Bronchial epithelial cell (primary cell): ENCODE data around the gene CREB5. TPM values are rescaled to one million over a fixed set of nuclear protein-coding genes. Genes with fewer than 3 reads are reported as not detected.

ENCODE experiments used
- DNase-seq: peaks from one replicate; pipeline ENCODE4 v3.0.0-alpha.2; 2010; ENCODE audit warnings: low read depth
- FAIRE-seq: peaks from 2 replicates; lab custom pipeline; 2011; peaks lifted over from hg19 to GRCh38; lab: Jason Lieb, UNC
- H3K27me3 ChIP-seq: 2 replicates; pipeline ENCODE4 v1.5.1; 2011; ENCODE audit warnings: low read length; ENCODE audit not compliant: control insufficient read depth, insufficient read depth
- H3K36me3 ChIP-seq: 2 replicates; pipeline ENCODE4 v1.5.1; 2011; ENCODE audit warnings: low read length; ENCODE audit not compliant: control insufficient read depth, insufficient read depth
- H3K4me3 ChIP-seq: 2 replicates; pipeline ENCODE4 v1.5.1; 2011; ENCODE audit warnings: mild to moderate bottlenecking, low read depth, low read length, control low read depth
- total RNA-seq: library from RNA; depleted of rRNA; stranded (reverse); fragments of >200 nt; gene quantifications from 2 replicates; pipeline ENCODE4 v1.2.1, GENCODE V29; 2014
- TF ChIP-seq, protein P1 (sequence below): IDR thresholded peaks from 2 replicates; pipeline ENCODE4 v1.5.1; 2011; ENCODE audit warnings: mild to moderate bottlenecking, moderate library complexity, low read length, control low read depth, inconsistent platforms; ENCODE audit not compliant: insufficient read depth, severe bottlenecking

CREB5 gene, protein sequence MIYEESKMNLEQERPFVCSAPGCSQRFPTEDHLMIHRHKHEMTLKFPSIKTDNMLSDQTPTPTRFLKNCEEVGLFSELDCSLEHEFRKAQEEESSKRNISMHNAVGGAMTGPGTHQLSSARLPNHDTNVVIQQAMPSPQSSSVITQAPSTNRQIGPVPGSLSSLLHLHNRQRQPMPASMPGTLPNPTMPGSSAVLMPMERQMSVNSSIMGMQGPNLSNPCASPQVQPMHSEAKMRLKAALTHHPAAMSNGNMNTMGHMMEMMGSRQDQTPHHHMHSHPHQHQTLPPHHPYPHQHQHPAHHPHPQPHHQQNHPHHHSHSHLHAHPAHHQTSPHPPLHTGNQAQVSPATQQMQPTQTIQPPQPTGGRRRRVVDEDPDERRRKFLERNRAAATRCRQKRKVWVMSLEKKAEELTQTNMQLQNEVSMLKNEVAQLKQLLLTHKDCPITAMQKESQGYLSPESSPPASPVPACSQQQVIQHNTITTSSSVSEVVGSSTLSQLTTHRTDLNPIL
- total RNA-seq: 2.1 and 7.3 TPM in 2 replicates

DNA sequence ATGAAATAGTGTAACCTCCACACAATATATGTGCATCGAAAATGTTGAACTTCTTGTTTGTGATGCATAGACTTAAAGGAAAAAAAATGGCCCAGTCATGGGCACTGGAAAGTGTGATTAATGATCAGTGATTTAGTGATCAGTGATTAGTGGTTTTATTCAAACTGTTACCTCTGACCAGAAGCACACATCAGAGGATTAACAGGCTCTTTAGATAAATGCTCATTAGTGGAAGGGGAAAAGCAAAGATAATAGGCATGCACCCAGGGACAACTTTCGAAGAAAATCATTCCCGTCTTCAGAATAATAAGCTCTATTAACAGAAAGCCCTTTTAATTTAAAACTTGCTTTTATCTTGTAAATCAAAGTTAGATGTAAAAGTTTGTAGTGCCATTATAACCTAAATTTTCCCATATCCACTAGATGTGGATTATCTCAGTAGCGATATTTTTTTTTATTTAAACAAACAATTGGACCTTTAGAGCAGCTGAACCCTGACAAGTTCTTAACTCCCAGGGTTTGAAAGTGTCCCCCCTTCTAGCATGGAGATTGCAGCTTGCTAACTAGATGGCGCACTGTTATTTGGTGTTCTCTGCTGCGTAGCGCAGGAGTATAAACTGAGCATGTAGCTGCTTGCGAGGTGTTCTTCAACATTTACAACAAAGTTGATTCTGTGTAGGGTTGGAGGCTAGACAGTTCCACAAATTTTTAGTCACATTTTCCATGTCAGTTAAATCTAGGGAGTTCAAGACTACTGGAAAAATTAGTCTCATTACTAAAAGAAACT, at the start of gene CREB5:
TSS of gene CREB5 (plus strand) at position 643 of the 787 bp plus-strand sequence. CDS start 397 bp downstream, outside the sequence.
- DNase-seq: peak; percentile 49
- Histone ChIP-seq H3K36me3 (no peaks in the 10 kb centered on the region), H3K27me3 (no peaks in the 10 kb centered on the region), H3K4me3 (no peak within 1 kb of the TSS)
- FAIRE-seq: no peak
- TF ChIP-seq, protein P1, sequence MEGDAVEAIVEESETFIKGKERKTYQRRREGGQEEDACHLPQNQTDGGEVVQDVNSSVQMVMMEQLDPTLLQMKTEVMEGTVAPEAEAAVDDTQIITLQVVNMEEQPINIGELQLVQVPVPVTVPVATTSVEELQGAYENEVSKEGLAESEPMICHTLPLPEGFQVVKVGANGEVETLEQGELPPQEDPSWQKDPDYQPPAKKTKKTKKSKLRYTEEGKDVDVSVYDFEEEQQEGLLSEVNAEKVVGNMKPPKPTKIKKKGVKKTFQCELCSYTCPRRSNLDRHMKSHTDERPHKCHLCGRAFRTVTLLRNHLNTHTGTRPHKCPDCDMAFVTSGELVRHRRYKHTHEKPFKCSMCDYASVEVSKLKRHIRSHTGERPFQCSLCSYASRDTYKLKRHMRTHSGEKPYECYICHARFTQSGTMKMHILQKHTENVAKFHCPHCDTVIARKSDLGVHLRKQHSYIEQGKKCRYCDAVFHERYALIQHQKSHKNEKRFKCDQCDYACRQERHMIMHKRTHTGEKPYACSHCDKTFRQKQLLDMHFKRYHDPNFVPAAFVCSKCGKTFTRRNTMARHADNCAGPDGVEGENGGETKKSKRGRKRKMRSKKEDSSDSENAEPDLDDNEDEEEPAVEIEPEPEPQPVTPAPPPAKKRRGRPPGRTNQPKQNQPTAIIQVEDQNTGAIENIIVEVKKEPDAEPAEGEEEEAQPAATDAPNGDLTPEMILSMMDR: peak; percentile 14

DNA sequence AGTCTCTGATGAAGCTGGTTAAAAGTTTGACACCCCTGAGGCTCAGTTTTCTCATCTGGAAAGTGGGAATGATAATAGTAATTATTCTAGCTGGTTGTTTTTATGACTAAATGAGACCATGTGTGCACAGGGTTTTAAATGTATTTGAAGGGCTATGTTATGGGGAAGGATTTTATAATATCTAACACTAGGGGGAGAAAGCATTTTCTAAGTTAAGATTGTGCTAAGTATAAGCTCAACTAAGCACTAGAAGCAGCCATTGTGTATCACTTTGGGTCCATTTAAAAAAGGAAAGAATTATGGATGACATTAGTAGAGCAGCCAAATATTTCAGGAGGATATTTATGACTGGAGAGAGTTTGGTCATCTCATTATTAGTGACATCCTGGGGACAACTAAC, 49.5 kb upstream of the CREB5 start:
- H3K27me3 ChIP-seq: no peaks in the 10 kb centered on the region
- peak; percentile 13 for DNase-seq
- FAIRE-seq: no peak
- no peaks in the 10 kb centered on the region for H3K36me3 ChIP-seq
- no peak overlapping the region for H3K4me3 ChIP-seq
- TF ChIP-seq, protein P1: no peak

DNA sequence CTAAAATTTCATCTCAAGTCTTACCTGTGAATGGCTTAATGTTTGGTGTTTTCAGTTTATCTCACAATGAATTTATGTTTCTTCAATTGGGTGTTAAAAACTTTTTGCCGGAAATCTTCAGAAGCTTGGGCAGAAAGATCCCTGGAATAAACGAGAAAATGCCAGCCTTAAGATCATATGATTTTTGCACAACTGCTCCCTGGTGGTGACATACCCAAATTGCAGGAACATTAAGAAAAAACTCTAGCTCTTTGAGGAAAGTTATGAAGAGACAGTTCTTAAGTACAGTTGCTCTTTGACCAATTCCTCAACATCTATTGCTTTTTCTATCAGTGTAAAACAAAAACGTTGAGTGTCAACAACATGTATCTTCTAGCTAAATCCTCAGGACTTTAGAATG, 48.2 kb upstream of the CREB5 start:
- FAIRE-seq: no peak

DNA sequence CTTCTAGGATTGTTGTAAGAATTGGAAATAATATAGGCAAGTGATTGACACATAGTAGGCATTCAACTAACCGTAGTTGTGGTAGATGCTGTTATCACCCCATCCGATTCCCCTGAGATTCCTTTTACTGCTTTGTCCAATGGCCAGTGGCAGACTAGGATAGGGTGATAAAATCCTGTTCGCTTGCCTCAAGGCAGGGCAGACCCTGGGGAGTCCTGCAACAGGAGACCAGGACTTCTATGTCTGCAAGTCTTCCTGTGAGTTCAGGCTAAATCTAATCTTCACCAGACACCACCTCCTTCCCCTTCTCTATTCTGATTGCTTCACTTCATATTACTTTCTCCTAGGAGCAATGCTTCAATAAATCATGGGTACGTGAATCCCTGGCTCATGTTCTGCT, 42.8 kb upstream of the CREB5 start:
- Histone ChIP-seq H3K27me3 (no peaks in the 10 kb centered on the region), H3K36me3 (no peaks in the 10 kb centered on the region), H3K4me3 (no peak overlapping the region)
- TF ChIP-seq, protein P1: no peak
- FAIRE-seq (no peak), DNase-seq (no peak)

More for the DNA sequence above, 48.2 kb upstream of the CREB5 start:
- Histone ChIP-seq H3K36me3 (no peaks in the 10 kb centered on the region), H3K27me3 (no peaks in the 10 kb centered on the region), H3K4me3 (no peak overlapping the region)
- no peak for DNase-seq
- TF ChIP-seq, protein P1: no peak

DNA sequence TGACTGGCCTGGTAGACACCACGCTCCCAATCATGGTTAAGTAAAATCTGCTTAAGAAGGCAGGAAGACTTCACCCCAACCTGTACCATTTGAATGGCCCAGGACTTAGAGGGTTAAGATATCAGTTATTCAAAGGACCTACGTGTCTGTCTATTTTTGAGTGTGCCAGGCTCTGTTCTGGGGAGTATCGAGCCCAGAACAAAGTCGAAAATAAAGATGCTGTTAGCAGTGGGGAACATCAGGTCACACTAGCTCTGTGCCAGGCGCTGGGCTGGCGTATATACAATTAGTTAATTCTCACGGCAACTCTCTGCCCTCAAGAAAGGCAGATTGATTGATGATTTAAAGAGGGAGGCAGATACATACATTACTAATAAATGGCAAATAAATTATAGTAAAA, 40.5 kb upstream of the CREB5 start:
- DNase-seq (no peak), FAIRE-seq (no peak)
- H3K27me3 ChIP-seq: no peaks in the 10 kb centered on the region
- H3K4me3 ChIP-seq: no peak overlapping the region
- no peaks in the 10 kb centered on the region for H3K36me3 ChIP-seq
- TF ChIP-seq, protein P1: no peak
